Tibial nerve (tissue), 4 donors: ENCODE results near the gene COL25A1. TPM values are rescaled to one million over a fixed set of nuclear protein-coding genes. Genes with fewer than 3 reads are reported as not detected.

Experiments used
- DNase-seq, 2 donors: peaks; one replicate each; pipeline ENCODE4 v3.0.0-alpha.2; 2019; ENCODE audit warnings: low spot score in 2 of 2
- H3K27ac ChIP-seq, 4 donors: fragments of 200-600 bp; sonication (generic) in 3 of 4; one replicate each; pipeline ENCODE4 v1.5.1; 2017 to 2019; ENCODE audit warnings: mild to moderate bottlenecking in 1 of 4
- H3K27me3 ChIP-seq, 2 donors: fragments of 200-600 bp; sonication (generic) in 1 of 2; one replicate each; pipeline versions ENCODE4 v1.5.1 to v1.6.0; 2017 to 2019
- H3K36me3 ChIP-seq, 3 donors: fragments of 200-600 bp; sonication (generic); one replicate each; pipeline ENCODE4 v1.5.1; 2018 to 2019
- H3K4me1 ChIP-seq, 4 donors: fragments of 200-600 bp; sonication (generic) in 3 of 4; one replicate each; pipeline ENCODE4 v1.5.1; 2017 to 2019
- H3K4me3 ChIP-seq, 4 donors: fragments of 200-600 bp; sonication (generic) in 3 of 4; one replicate each; pipeline ENCODE4 v1.5.1; 2017 to 2019; ENCODE audit warnings: mild to moderate bottlenecking in 1 of 4, moderate library complexity in 1 of 4
- H3K9me3 ChIP-seq, 4 donors: fragments of 200-600 bp; sonication (generic) in 3 of 4; one replicate each; pipeline ENCODE4 v1.5.1; 2017 to 2019
- EP300 ChIP-seq, 2 donors: sonication (generic); formaldehyde crosslinking; IDR thresholded peaks; one replicate each; pipeline ENCODE4 v1.6.1; 2017; ENCODE audit warnings: antibody characterized with exemption in 2 of 2, mild to moderate bottlenecking in 1 of 2
- POLR2A ChIP-seq, 2 donors: fragments of 450-650 bp; IDR thresholded peaks; one replicate each; pipeline ENCODE4 v1.6.1; 2017; ENCODE audit warnings: antibody characterized with exemption in 2 of 2, mild to moderate bottlenecking in 2 of 2, moderate library complexity in 2 of 2
- WGBS, 2 donors: methylation state at CpG; one replicate each; pipeline ENCODE4 v1.1.5; 2018; 5-methylcytosine and 5-hydroxymethylcytosine counted together
- total RNA-seq, 4 donors: library from RNA; depleted of rRNA; stranded (reverse); fragments of >200 nt; gene quantifications; one replicate each; pipeline ENCODE4 v1.1.0, GENCODE V29; 2016
- TF ChIP-seq, protein P1 (sequence below), 5 experiments: fragments of 200-600 bp in 3 of 5; fragments of 450-650 bp in 2 of 5; sonication (generic) in 3 of 5; IDR thresholded peaks; one replicate each; pipeline ENCODE4 v1.5.1; 2016 to 2019; ENCODE audit warnings: antibody characterized with exemption in 5 of 5, mild to moderate bottlenecking in 3 of 5, moderate library complexity in 2 of 5

The COL25A1 gene
- total RNA-seq, 4 donors from 2014 or later: 1.5 to 4.1 (median 2.3) TPM

DNA sequence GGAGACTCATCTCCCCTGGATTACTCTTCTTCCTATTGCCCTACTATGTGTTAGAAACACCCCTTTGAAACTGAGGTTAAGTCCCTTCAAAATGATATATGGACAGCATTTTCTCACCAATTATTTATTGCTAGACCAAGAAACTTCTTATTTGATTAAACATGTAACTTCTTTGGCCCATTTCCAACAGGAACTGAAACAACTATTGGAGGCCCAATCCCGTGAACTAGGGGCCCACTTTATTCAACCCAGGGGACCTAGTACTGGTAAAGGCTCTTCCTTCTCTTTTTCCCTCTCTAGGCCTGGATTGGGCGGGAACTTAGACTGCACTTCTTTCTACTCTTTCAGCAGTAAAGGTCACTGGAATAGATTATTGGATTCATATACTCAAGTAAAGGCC, 16.7 kb upstream of the COL25A1 start:
- DNase-seq: no peak
- peaks cover 0 to 39% (median 3%) of the 10 kb centered on the region in 4 donors for H3K9me3 ChIP-seq
- no peak overlapping the region for H3K4me3 ChIP-seq
- H3K27me3 ChIP-seq: no peaks in the 10 kb centered on the region
- no peaks in the 10 kb centered on the region for H3K4me1 ChIP-seq
- TF ChIP-seq, protein P1, sequence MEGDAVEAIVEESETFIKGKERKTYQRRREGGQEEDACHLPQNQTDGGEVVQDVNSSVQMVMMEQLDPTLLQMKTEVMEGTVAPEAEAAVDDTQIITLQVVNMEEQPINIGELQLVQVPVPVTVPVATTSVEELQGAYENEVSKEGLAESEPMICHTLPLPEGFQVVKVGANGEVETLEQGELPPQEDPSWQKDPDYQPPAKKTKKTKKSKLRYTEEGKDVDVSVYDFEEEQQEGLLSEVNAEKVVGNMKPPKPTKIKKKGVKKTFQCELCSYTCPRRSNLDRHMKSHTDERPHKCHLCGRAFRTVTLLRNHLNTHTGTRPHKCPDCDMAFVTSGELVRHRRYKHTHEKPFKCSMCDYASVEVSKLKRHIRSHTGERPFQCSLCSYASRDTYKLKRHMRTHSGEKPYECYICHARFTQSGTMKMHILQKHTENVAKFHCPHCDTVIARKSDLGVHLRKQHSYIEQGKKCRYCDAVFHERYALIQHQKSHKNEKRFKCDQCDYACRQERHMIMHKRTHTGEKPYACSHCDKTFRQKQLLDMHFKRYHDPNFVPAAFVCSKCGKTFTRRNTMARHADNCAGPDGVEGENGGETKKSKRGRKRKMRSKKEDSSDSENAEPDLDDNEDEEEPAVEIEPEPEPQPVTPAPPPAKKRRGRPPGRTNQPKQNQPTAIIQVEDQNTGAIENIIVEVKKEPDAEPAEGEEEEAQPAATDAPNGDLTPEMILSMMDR (IDR thresholded peaks at IDR 0.05): no peak
- TF ChIP-seq POLR2A (IDR thresholded peaks at IDR 0.05) (no peak), EP300 (IDR thresholded peaks at IDR 0.05) (no peak)
- H3K36me3 ChIP-seq: no peaks in the 10 kb centered on the region
- H3K27ac ChIP-seq: no peak overlapping the region
- WGBS, 2 donors: 61 to 73% methylated on average over 2 of the region's 2 CpGs

DNA sequence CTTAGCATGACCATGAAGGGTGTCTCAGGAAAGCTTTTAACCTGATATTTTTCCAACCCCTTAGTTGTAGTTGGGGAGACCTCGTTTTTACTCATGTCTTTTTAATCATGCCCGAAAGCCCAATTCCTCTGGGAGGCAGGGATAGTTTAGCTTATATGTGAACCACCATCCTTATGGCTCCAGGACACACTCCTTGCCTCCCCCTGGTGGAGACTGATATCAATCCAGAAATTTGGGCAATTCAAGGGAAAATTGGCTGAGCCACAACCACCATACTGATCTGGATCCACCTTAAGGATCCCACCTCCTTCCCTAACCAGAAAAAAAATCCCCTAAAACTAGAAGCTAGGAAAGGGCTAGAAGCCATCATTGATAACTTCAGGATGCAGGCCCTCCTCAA, 13.4 kb upstream of the COL25A1 start:
- 87 to 92% methylated on average over 2 of the region's 2 CpGs for WGBS, 2 donors
- H3K4me3 ChIP-seq: no peak overlapping the region
- no peak for DNase-seq
- TF ChIP-seq, protein P1 (IDR thresholded peaks at IDR 0.05): no peak
- TF ChIP-seq POLR2A (IDR thresholded peaks at IDR 0.05) (no peak), EP300 (IDR thresholded peaks at IDR 0.05) (no peak)
- peaks cover 0 to 31% (median 0%) of the 10 kb centered on the region in 4 donors for H3K9me3 ChIP-seq
- no peaks in the 10 kb centered on the region for H3K36me3 ChIP-seq
- no peaks in the 10 kb centered on the region for H3K27me3 ChIP-seq
- no peak overlapping the region for H3K27ac ChIP-seq
- no peaks in the 10 kb centered on the region for H3K4me1 ChIP-seq

DNA sequence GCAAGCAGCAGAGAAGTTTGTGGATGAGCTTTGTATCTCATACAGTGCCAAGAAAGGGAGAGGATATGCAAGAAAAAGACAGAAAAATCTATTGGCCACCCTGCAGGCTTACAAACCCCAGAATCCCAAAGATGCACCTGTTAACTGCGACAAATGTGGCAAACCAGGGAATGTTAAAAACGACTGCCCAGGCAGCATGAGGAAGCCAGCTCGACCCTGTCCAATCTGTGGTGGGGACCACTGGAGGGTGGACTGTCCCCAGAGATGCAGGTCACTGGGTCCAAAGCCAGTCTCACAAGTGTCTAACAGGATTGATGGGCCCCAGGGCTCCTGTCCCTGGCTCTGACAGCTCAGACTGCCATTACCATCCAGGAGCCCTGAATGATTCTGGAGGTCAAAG, 12.9 kb upstream of the COL25A1 start:
- TF ChIP-seq, protein P1 (IDR thresholded peaks at IDR 0.05): no peak
- TF ChIP-seq EP300 (IDR thresholded peaks at IDR 0.05) (no peak), POLR2A (IDR thresholded peaks at IDR 0.05) (no peak)
- WGBS, 2 donors: 87 to 94% methylated on average over 3 of the region's 3 CpGs
- no peaks in the 10 kb centered on the region for H3K36me3 ChIP-seq
- H3K27ac ChIP-seq: no peak overlapping the region
- no peak overlapping the region for H3K4me3 ChIP-seq
- no peak for DNase-seq
- no peaks in the 10 kb centered on the region for H3K4me1 ChIP-seq
- no peaks in the 10 kb centered on the region for H3K27me3 ChIP-seq
- H3K9me3 ChIP-seq: peaks cover 0 to 26% (median 0%) of the 10 kb centered on the region in 4 donors

DNA sequence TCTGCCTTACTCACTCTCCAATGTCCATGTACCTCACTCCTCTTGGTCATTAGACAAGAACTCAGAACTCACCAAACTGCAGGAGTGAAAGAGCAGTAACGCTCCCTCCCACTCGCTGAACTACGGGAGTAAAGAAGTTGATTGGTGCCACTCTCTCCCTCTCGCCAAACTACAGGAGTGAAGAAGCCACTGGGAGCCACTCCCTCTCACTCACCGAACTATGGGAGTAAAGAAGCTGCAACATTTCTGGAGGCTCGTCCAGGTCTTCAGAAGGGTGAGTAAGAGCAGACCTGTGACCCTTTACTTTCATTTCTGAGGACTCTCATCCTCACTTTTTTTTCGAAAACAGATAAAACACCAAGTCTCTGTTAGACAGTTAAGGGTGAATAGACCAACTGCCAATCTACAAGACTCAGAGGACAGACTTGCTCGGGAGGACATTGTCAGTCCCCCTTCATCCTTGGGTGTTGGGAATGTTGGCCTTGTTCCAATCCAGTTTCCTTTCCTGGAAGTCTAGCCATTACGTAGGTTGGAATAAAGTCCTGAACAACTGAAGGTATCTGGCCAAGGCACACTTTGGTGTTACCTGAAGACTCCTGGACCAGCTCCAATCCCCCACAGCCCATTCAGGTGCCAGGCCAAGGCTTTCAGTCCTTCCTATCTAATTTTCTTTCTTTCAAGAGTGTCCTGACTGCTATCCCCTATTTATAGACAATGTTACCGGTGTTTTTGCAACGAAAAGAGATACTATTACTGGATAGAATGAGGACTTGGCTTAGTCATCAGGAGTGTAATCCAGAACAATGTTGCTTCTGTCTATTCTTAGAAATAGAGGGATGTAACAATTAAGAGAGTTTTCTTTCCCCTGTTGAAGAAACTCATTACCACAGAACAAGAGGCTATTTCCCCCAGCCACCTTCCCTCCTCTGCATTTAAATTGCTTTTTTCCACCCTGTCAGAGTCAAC, 11.0 kb upstream of the COL25A1 start:
- 92 to 93% methylated on average over 11 of the region's 11 CpGs for WGBS, 2 donors
- no peak for TF ChIP-seq POLR2A (IDR thresholded peaks at IDR 0.05)
- TF ChIP-seq, protein P1 (IDR thresholded peaks at IDR 0.05): no peak

DNA sequence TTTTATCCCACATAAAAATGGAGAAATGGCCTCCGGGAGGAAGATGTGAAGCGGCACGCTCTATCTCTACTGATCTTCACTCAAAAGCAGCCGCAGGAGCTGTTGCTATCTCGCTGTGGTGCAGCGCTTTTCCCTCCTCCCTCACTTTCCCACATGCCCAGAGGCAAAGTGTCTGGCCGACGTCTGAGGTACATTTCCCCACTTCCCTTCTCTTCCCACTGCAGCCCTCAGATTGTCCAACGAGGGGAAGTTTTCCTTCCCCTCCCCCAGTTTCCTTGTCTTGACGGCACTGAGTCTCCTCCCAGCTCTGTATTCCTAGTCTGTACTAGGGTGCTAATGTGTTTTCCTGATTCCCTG, 660 bp upstream of the COL25A1 start:
- H3K27me3 ChIP-seq: peaks cover 0 to 15% of the 10 kb centered on the region in 2 donors
- peaks cover 0 to 17% (median 12%) of the 10 kb centered on the region in 4 donors for H3K4me1 ChIP-seq
- TF ChIP-seq, protein P1 (IDR thresholded peaks at IDR 0.05): no peak
- no peak for TF ChIP-seq POLR2A (IDR thresholded peaks at IDR 0.05)
- TF ChIP-seq EP300 (IDR thresholded peaks at IDR 0.05): no peak
- H3K9me3 ChIP-seq: no peaks in the 10 kb centered on the region
- H3K36me3 ChIP-seq: no peaks in the 10 kb centered on the region
- WGBS, 2 donors: 2 to 3% methylated on average over 10 of the region's 10 CpGs
- no peak for DNase-seq
- H3K4me3 ChIP-seq: peak overlapping the region; percentile 23 to 73 (median 44)
- H3K27ac ChIP-seq: peak overlapping the region in 1 of 4 donors; percentile 50

More for the DNA sequence above, 11.0 kb upstream of the COL25A1 start:
- no peak overlapping the region for H3K27ac ChIP-seq
- no peak for DNase-seq
- no peaks in the 10 kb centered on the region for H3K4me1 ChIP-seq
- no peaks in the 10 kb centered on the region for H3K36me3 ChIP-seq
- no peaks in the 10 kb centered on the region for H3K27me3 ChIP-seq
- no peak overlapping the region for H3K4me3 ChIP-seq
- H3K9me3 ChIP-seq: peaks cover 0 to 21% (median 0%) of the 10 kb centered on the region in 4 donors
